NCI-H1694 (cell line): ENCODE results near the gene GTF2IRD1.
A peak's percentile ranks its signal among the peaks of the same experiment; 100 is the strongest.
"Not testable (repeated sequence)": the region's sequence is repeated elsewhere in the genome, so short reads cannot be mapped to it uniquely, and the experiment has no call there.

Experiments
- DNase-seq: peaks from one replicate; lab custom pipeline; 2025; lab: John Stamatoyannopoulos, UW

GTF2IRD1 gene

GRCh38 chr7:74453322-74454011 is at the start of gene GTF2IRD1:
Gene GTF2IRD1, plus strand, starts transcription at chr7:74453906. Its CDS starts 54,175 bp downstream, at chr7:74508081.
- peak; percentile 57 for DNase-seq

GRCh38 chr7:74404388-74404700 is 49.4 kb upstream of the GTF2IRD1 start:
- no peak for DNase-seq

- DNase-seq = no peak
Measured at GRCh38 chr7:74404741-74405140, 49.0 kb upstream of the GTF2IRD1 start.

- peak; percentile 77 for DNase-seq
Measured at GRCh38 chr7:74405191-74405898, 48.4 kb upstream of the GTF2IRD1 start.

GRCh38 chr7:74405899-74406512 is 47.7 kb upstream of the GTF2IRD1 start:
- DNase-seq = no peak

- DNase-seq = no peak
Measured at GRCh38 chr7:74407958-74408357, 45.7 kb upstream of the GTF2IRD1 start.

GRCh38 chr7:74409571-74409970 is 44.1 kb upstream of the GTF2IRD1 start:
- no peak for DNase-seq

GRCh38 chr7:74410772-74411171 is 42.9 kb upstream of the GTF2IRD1 start:
- no peak for DNase-seq

- not testable (repeated sequence) for DNase-seq
Measured at GRCh38 chr7:74411571-74411970, 42.1 kb upstream of the GTF2IRD1 start.

GRCh38 chr7:74412056-74412455 is 41.6 kb upstream of the GTF2IRD1 start:
- peak; percentile 31 for DNase-seq

- no peak for DNase-seq
Measured at GRCh38 chr7:74412603-74413002, 41.1 kb upstream of the GTF2IRD1 start.

GRCh38 chr7:74414595-74415333 is 38.9 kb upstream of the GTF2IRD1 start:
- DNase-seq = not testable (repeated sequence)

GRCh38 chr7:74417419-74417971 is 36.2 kb upstream of the GTF2IRD1 start:
- DNase-seq = no peak

- no peak for DNase-seq
Measured at GRCh38 chr7:74418076-74418475, 35.6 kb upstream of the GTF2IRD1 start.

- no peak for DNase-seq
Measured at GRCh38 chr7:74418538-74418937, 35.2 kb upstream of the GTF2IRD1 start.

GRCh38 chr7:74419232-74419631 is 34.5 kb upstream of the GTF2IRD1 start:
- DNase-seq = not testable (repeated sequence)

GRCh38 chr7:74420006-74420405 is 33.7 kb upstream of the GTF2IRD1 start:
- DNase-seq = no peak

GRCh38 chr7:74424291-74424880 is 29.3 kb upstream of the GTF2IRD1 start:
- DNase-seq = no peak

- no peak for DNase-seq
Measured at GRCh38 chr7:74428023-74428422, 25.7 kb upstream of the GTF2IRD1 start.

- DNase-seq = no peak
Measured at GRCh38 chr7:74429153-74429747, 24.5 kb upstream of the GTF2IRD1 start.

- not testable (repeated sequence) for DNase-seq
Measured at GRCh38 chr7:74430409-74430808, 23.3 kb upstream of the GTF2IRD1 start.
